AG04450 (cell line): ENCODE results near the gene CISH. TPM values are rescaled to one million over a fixed set of nuclear protein-coding genes. Genes with fewer than 3 reads are reported as not detected.

Experiments
- CTCF ChIA-PET: fragments of 300-600, 350-600 bp; formaldehyde crosslinking; extraction: SDS; loops from one replicate; lab custom pipeline; 2022; ENCODE audit warnings: antibody characterized with exemption, inconsistent platforms; lab: Charles Lee
- POLR2A ChIA-PET: fragments of 350-600 bp; formaldehyde crosslinking; extraction: SDS; loops from one replicate; lab custom pipeline; 2021; ENCODE audit warnings: antibody characterized with exemption, inconsistent platforms; lab: Yijun Ruan, JAX
- DNase-seq: peaks from one replicate; pipeline ENCODE4 v3.0.0-alpha.2; 2011; ENCODE audit warnings: low read depth, low spot score
- H3K27ac ChIP-seq: one replicate; pipeline ENCODE4 v1.5.1; 2012; ENCODE audit warnings: low read depth, low read length, control low read depth
- H3K27me3 ChIP-seq: one replicate; pipeline ENCODE4 v1.6.0; 2012; ENCODE audit warnings: low read length; ENCODE audit not compliant: control insufficient read depth, insufficient read depth
- H3K4me3 ChIP-seq: 2 replicates; pipeline ENCODE4 v1.5.1; 2011; ENCODE audit warnings: mild to moderate bottlenecking, low read depth, low read length, control low read depth
- H3K9me3 ChIP-seq: 2 replicates; pipeline ENCODE4 v1.5.1; 2012; ENCODE audit warnings: low read length; ENCODE audit not compliant: control insufficient read depth, insufficient read depth
- polyA plus RNA-seq: library from polyadenylated mRNA; depleted of rRNA; stranded (reverse); fragments of >200 nt; gene quantifications from 2 replicates; pipeline ENCODE4 v1.2.3, GENCODE V29; 2011
- TF ChIP-seq, protein P1 (sequence below): IDR thresholded peaks from 2 replicates; pipeline ENCODE4 v1.5.1; 2011; ENCODE audit warnings: low read depth, low read length, control low read depth, inconsistent platforms

CISH gene
- polyA plus RNA-seq, 1 experiment, result 2.4 TPM

GRCh38 chr3:50599115-50599715 lies 12.4 kb downstream of the CISH start:
- TF ChIP-seq, protein P1, sequence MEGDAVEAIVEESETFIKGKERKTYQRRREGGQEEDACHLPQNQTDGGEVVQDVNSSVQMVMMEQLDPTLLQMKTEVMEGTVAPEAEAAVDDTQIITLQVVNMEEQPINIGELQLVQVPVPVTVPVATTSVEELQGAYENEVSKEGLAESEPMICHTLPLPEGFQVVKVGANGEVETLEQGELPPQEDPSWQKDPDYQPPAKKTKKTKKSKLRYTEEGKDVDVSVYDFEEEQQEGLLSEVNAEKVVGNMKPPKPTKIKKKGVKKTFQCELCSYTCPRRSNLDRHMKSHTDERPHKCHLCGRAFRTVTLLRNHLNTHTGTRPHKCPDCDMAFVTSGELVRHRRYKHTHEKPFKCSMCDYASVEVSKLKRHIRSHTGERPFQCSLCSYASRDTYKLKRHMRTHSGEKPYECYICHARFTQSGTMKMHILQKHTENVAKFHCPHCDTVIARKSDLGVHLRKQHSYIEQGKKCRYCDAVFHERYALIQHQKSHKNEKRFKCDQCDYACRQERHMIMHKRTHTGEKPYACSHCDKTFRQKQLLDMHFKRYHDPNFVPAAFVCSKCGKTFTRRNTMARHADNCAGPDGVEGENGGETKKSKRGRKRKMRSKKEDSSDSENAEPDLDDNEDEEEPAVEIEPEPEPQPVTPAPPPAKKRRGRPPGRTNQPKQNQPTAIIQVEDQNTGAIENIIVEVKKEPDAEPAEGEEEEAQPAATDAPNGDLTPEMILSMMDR, result no peak
- Histone ChIP-seq H3K4me3 (no peak overlapping the region), H3K27me3 (no peaks in the 10 kb centered on the region), H3K27ac (no peak overlapping the region), H3K9me3 (no peaks in the 10 kb centered on the region)
- ChIA-PET CTCF (interaction anchor here (0.8 to 2.0 kb wide), 6 partner anchors 13 to 790 kb away, joined by 3 to 5 read pairs (median 4); partner anchors contain the start of gene CISH), POLR2A (interaction anchor here (0.7 to 1.6 kb wide), 2 partner anchors 10 to 12 kb away, joined by 3 to 4 read pairs; no protein-coding TSS in a partner anchor)
- no peak for DNase-seq

DNA sequence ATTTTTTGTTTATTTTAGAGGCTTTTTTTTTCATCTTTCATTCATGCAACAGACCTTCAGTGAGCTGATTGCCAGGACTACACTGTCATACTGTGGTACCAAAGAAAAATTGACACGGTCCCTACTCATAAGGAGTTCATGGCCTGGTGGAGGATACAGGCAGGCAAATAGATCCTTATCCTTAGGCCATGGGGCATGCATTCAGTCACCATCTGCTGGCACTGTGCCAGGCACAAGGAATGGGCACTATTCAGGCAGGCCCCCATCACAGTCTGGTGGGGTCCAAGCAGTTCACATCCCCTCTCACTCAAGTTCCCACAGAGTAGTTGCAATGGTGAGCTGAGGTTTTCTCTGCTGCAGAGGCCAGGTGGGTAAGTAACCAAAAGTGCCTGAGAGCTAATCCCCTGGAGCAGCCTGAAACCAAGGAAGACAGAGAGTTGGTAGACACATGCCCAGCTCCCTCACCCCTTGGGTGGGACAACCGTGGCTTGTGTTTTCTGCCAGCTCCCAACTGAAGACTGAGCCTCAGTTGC lies 17.3 kb downstream of the CISH start:
- Histone ChIP-seq H3K4me3 (no peak overlapping the region), H3K27me3 (no peaks in the 10 kb centered on the region), H3K9me3 (no peaks in the 10 kb centered on the region), H3K27ac (no peak overlapping the region)
- DNase-seq, result no peak
- POLR2A ChIA-PET, result interaction anchor here (0.6 to 1.0 kb wide), 4 partner anchors 8 to 33 kb away, joined by 3 to 4 read pairs (median 3); partner anchors contain the start of gene CISH
- CTCF ChIA-PET, result interaction anchor here (0.8 to 1.4 kb wide), 3 partner anchors 21 to 795 kb away, joined by 3 to 9 read pairs (median 4); no protein-coding TSS in a partner anchor
- TF ChIP-seq, protein P1, result no peak

DNA sequence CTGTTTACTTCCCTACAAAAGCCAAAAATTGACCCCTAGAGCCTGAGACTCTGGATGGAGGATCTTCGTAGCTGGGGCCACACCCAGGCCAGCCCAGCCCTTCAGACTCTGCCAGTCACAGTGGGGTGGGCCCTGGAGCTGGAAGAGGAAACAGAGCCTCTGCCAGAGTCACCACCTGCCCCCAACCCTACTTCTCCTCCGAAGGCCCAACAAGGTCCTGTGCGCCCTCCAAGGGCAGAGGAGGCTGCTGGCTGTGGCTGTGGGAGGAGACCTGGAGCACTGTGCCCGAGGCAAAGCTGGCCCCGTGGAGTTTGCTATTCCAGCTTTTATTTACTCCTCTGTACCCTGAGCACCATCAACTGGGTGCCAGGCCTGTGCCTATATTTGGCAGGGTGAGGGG lies 19.0 kb downstream of the CISH start:
- no peaks in the 10 kb centered on the region for H3K9me3 ChIP-seq

DNA sequence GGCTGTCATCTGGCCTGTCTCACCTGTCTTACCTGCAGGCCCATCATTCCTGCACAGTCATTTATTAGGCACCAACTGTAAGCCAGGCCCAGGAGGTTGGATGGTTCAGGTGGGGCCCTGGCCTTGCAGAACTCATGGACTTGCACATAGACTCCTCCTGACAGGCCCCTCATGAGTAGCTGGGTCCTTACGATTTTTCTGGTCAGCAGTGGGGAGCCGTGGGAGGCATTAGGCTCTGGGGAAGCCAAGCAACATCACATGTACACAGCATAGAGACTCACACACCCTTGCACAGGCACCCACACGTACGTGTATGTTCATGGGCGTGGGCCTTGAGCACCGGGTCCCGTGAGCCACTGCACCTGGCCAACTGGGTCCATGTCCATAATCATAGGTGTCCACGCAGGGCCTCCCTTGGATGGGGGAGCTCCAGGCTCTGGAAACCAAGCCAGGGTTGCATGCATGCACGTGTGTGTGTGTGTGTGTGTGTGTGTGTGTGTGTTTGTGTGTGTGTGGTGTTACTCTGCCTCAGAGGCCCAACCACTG lies 20.3 kb downstream of the CISH start:
- Histone ChIP-seq H3K27me3 (no peaks in the 10 kb centered on the region), H3K9me3 (no peaks in the 10 kb centered on the region), H3K27ac (no peak overlapping the region), H3K4me3 (no peak overlapping the region)
- ChIA-PET POLR2A (interaction anchor here (0.6 to 3.4 kb wide), 2 partner anchors 10 to 511 kb away, joined by 5 to 21 read pairs; no protein-coding TSS in a partner anchor), CTCF (interaction anchor here (1.5 to 3.3 kb wide), 2 partner anchors 19 to 23 kb away, joined by 3 to 35 read pairs; partner anchors contain the start of gene MAPKAPK3)
- DNase-seq, result no peak
- TF ChIP-seq, protein P1, result no peak

More for the DNA sequence above, 19.0 kb downstream of the CISH start:
- no peak overlapping the region for H3K27ac ChIP-seq
- no peak overlapping the region for H3K4me3 ChIP-seq
- ChIA-PET CTCF (interaction anchor here (1.5 to 3.3 kb wide), 2 partner anchors 21 to 22 kb away, joined by 3 to 35 read pairs; partner anchors contain the start of gene MAPKAPK3), POLR2A (interaction anchor here (0.6 to 3.4 kb wide), 3 partner anchors 9 to 702 kb away, joined by 5 to 21 read pairs (median 6); no protein-coding TSS in a partner anchor)
- TF ChIP-seq, protein P1, result no peak
- DNase-seq, result no peak
- H3K27me3 ChIP-seq, result no peaks in the 10 kb centered on the region
